ENCODE data around the gene CPLANE1.
"Not testable (repeated sequence)": the region's sequence is repeated elsewhere in the genome, so short reads cannot be mapped to it uniquely, and the experiment has no call there.

Gene CPLANE1

DNA sequence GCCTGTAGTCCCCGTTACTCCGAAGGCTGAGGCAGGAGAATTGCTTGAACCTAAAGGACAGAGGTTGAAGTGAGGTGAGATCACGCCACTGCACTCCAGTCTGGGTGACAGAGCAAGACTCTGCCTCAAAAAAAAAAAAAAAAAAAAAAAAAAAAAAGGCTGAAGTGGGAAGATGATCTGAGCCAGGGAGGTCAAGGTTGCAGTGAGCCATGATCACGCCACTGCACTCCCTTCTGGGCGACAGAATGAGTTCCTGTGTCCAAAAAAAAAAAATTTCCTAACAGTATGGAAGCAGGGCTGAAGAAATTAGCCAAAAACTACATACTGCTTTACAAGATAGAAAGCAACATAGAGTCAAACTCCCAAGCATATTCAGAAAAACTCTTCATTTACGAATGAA is 132.8 kb downstream of the CPLANE1 start:
- FAIRE-seq = no peak

DNA sequence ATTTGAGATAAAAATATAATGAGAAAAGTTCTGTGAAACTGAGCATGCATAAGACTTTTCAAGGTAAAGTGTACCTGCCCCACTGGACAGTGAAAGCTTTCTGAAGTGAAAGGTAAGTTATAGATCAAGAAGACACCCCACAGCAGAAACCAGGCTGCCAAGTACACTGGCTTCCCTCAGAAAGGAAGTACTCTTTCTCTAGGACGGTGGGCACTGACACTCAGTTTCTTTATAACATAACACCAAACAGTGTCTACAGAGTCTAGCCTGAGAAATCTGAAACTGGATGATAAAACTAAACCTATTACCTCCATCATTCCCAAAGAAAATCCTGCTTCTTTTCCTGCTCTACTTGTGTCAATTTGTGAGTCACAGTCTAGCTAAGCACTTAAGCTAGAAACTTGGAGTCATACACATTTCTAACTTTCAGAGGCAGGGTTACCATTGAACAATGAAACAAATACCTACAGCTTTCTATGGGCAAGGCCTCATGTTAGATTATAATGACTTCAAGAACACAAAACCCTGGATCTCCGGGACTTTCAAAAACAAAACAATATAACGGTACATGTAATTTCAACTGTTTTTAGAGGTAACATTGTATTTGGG is 136.7 kb downstream of the CPLANE1 start:
- FAIRE-seq = no peak

DNA sequence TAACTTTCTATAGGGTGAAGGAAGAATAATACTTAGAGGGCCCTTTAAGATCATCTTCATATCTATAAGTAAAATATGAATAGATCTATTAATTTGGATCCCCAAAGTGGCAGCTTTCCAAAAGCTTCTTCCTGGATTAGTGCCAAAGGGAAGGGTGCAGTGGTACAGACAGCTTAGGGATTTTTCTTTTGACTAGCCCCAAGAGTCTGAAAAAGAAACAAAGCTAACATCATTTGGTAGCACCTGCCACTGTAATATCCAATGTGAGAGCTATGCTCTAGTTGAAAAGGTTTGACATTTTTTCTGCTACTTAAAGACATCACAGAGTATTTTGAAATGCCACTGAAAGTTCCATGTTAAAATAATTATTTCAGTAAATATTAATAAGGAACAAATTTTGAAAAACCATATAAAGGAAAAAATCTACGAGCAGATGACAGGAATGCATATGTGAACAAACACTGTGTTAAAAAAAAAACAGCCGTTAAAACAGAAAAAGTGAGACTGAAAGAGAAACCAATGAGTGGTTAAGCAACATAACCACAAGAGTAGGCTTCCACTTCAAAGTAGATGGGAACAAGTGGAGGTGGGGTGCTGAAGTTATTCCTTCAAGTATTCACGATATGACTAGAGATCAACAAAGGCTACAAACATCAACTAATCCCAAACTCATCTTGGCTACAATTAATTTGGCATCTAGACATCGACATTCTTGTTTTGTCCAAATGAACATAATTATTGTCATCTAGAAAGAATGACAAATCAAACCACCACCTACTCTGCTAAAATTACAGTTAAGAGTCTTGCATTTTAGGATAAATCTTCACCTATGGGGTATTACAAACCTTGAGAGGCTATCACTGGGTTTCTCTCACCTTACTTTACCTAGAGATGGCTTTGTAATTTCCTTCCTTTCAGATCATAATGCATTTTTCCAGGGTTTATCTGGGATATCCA is 137.5 kb downstream of the CPLANE1 start:
- FAIRE-seq = no peak

DNA sequence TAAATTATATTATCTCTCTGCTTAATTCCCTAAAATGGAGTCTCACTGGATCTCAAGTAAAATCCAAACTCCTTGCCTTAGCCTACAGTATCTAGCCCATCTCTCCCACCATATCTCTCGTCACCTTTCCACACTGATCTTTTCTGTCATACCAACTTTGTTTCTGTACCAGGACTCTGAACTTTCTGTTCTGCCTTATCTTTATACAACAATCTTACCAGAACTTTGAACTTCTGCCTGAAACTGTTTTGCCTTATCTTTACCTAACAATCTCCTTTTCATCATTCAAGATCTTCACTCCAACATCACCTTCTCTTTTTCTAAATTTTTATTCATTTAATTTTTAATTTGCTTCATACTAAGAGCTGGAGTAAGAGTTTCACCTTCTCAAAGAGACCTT is 139.0 kb downstream of the CPLANE1 start:
- FAIRE-seq = no peak

DNA sequence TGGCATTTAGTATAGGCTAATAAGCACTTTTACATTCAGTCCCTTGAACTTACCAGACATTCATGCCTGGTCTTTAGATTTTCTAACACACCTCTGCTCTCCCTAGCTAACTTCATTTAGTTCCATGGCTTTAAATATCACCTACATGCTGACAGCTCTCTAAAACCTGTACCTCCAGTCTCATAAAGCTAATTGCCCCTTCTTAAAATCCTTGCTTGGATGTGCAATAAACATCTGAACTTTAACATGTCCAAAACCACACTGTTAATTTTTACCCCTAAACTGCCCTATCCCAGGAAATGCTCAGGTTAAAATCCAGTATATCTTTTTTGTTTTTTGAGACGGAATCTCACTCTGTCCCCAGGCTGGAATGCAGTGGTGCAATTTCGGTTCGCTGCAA is 139.8 kb downstream of the CPLANE1 start:
- FAIRE-seq = no peak

DNA sequence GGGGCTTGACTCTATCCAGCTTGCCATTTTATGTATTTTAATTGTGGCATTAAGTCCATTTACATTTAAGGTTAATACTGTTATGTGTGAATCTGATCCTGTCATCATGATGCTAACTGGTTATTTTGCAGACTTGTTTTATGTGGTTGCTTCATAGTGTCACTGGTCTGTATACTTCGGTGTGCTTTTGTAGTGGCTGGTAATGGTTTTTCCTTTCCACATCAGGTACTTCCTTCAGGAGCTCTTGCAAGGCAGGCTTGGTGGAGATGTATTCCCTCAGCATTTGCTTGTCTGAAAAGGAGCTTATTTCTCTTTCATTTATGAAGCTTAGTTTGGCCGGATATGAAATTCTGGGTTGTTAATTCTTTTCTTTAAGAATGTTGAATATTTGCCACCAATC is 145.9 kb downstream of the CPLANE1 start:
- no peak for FAIRE-seq

DNA sequence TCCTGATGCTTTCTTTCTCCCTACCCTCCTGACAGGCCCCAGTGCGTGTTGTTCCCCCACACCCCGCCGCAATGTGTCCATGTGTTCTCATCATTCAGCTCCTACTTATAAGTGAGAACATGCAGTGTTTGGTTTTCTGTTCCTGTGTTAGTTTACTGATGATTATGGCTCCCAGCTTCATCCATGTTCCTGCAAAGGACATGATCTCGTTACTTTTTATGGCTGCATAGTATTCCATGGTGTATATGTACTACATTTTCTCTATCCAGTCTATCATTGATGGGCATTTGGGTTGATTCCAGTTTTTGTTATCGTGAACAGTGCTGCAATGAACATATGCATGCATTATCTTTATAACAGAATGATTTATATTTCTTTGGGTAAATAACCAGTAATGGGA is 149.9 kb downstream of the CPLANE1 start:
- not testable (repeated sequence) for FAIRE-seq

DNA sequence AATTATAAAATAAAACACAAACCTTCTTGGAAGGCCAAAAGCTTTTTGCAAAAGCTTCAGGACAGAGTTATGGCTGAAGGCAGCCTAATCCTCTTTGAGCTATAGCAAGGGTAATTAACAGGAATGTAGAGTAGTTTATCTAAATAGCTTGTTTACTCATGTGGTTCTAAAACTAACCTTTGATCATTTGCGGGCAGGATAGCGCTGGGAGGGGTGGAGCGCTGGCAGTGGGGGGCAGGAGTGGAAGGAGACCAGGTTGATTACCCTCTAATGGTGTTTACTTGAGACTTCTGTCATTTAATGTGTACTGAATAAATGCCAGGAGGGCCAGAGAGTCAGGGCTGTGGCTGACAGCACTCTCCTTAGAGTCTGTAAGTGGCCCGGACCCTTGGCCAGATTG is 155.4 kb downstream of the CPLANE1 start:
- not testable (repeated sequence) for FAIRE-seq

DNA sequence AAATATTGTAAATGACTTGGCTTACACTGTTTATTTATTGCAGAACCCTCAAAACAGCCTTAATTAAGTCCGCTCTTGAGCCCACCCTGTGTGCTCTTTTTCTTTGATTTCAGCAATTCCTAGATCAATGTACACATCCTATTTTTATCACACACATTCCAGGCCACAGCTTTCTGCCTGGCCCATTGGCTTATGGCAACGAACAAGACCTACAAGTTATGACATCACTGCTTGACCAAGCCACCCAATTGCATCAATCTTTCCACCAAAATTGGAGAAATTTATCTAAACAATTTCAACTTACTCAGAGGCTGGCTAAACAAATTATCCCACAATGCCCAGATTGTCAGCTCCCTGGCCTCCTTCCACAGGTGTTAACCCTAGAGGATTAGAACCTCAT is 158.4 kb downstream of the CPLANE1 start:
- FAIRE-seq = no peak

DNA sequence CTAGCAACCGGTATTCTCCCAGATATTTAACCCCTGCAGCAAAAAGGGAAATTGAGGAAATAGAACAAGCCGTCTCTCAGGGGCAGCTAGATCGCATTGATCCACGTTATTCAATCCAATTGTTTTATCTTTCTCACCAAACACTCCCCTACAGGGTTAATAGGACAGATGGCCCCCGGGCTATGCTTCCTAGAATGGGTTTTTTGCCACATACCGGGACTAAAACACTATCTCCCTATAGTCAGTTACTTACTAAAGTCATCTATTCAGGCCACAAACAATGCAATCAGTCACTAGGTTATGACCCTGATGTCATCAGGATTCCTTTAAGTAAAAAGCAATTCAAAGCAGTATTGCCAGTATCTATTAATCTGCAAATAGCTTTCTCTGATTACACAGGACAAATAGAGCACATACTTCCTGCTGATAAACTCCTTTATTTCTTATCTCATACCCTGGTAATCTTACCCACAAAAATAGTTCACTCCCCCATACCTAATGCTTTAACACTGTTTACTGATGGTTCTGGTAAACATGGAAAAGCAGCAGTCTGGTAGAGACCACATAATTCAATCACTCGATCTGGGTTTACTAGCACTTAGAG is 159.0 kb downstream of the CPLANE1 start:
- FAIRE-seq = no peak

DNA sequence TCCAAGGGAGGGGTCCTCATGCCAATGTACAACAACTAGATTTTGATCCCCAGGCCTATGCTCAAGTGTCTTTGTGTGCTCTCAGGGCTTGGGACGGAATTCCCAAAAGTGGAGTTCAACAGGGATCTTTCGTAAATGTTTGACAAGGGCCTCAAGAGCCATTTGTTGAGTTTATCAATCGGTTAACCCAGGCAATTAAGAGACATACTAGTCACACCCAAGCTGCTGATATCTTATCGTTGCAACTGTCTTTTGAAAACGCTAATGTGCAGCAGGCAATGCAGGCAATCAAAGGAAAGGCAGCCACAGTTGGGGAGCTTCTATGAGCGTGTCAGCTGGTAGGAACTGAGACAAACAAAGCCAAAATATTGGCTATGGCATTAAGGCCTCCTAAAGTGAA is 161.2 kb downstream of the CPLANE1 start:
- FAIRE-seq = no peak

DNA sequence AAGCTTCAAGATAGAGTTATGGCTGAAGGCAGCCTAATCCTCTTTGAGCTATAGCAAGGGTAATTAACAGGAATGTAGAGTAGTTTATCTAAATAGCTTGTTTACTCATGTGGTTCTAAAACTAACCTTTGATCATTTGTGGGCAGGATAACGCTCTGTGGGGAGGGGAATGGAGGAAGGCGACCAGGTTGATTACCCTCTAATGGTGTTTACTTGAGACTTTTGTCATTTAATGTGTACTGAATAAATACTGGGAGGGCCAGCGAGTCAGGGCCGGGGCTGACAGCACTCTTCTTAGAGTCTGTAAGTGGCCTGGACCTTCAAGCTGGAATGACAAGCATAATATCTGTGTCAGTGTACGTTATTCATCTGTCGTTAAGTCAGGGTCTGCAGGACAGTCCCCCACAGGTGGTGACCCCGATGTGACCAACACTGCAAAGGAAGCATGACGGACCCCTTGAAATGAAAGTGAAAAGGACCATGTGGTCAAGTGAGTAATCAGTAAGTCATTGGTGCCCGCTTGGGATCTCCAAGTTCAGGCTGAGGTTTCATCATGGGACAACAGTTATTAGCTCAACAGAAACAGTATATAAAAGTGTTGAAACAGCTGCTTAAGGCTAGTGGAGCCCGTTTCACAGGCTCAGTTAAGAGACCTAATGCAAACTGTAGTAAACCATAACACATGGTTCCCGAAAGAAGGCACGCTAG is 162.6 kb downstream of the CPLANE1 start:
- no peak for FAIRE-seq

DNA sequence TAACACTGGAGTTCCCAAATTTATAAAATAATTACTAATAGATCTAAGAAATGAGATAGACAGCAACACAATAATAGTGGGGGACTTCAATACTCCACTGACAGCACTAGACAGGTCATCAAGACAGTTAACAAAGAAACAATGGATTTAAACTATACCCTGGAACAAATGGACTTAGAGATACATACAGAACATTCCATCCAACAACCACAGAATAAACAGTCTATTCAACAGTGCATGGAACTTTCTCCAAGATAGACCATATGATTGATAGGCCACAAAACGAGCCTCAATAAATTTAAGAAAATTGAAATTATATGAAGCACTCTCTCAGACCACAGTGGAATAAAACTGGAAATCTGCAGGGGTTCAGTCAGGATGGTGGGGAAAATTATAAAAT is 163.2 kb downstream of the CPLANE1 start:
- FAIRE-seq = not testable (repeated sequence)

DNA sequence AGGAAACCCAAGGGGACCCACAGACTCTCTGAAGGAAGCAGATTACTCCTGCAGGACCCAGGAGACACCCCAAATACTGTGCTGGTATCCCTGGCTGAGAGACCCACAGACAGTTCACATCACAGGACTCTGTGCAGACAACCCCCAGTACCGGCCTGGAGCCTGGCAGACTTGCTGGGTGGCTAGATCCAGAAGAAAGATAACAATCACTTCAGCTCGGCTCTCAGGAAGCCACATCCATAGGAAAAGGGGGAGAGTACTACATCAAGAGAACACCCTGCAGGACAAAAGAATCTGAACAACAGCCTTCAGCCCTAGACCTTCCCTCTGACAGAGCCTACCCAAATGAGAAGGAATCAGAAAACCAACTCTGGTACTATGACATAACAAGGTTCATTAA is 166.2 kb downstream of the CPLANE1 start:
- not testable (repeated sequence) for FAIRE-seq

DNA sequence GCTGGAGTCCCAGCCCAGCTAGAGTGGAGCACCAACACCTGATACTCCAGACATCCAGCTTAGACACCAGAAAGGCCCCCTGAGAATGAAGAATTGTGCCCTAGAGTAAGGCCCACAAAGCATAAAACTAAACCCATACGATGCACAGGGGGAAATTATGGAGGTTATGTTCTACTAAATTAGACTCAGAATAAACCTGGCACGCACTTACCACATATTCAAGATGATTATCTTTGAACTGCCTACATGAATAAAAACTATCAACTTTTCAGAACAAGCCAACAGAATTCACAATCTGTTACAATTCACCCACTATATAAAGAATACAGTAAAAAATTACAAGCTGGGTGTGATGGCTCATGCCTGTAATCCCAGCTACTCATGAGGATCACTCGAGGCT is 168.5 kb downstream of the CPLANE1 start:
- no peak for FAIRE-seq

DNA sequence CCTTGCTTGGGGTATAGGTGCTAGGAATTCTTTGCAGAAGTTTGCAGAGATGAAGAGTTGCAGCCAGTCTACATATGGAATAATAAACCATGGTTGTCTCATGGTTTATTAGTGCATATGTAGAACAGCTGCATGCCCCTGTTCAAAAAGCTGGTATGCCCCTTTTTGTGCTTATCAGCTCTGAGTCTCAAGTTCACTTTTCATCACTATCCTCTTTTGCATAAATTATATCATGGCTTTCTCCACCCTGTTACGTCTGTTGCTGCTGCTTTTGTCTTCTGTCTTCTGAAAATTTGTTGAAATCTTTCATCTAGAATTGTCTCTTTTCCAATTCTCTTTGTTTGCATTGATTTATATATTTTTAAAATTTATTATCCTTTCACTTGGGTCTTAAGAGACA is 172.0 kb downstream of the CPLANE1 start:
- no peak for FAIRE-seq

DNA sequence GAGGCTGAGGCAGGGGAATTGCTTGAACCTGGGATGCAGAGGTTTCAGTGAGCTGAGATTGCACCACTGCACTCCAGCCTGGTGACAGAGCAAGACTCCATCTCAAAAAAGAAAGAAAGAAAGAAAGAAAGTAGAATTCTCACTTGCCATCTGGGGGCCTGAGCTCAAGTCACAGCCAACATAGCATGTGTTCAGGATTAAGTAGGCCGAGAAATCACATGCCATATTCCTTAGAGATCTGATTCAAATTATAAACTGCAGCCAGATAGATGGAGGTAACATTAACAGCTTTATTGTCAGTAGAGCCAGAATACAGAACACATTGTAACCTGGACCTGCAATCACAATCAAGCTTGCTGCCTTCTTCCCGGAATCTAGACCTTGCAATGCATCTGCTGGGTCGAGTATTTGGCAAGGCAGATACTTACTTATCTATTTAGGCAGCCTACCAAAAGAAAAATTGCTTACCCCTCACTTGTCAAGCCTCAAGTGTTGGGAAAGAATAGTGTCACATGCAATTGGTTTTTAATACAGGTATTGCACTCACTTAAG is 173.7 kb downstream of the CPLANE1 start:
- no peak for FAIRE-seq

DNA sequence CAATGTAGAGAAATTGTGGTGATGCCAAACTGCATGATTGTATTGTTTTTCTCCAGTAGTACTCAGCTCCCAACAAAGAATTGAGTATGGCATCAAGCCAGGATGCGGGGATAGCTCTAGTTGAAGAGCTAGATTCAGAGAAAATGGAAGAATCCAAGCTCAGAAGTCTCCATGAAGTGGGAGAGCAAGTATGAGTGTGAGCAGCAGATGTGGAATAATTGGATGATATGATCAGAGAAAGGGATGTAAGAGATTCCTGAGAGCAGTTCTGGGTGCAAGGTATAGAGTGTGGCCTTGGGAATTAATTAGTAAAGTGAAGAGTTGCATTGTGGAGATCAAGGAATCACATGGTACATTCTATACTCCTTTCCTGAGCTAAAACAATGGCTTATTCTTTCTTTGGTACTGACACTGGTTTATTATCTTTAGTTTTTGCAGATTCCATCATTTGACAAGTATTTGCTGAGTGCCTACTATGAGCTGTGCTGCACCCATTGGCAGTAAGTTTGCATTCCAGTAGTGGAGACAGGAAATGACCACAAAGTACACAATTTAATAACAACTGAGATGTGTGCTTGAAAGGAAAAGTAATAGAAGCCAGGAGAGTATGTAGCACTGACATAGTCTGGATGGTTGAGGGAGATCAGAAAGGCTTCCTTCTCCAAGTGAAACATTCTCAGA is 177.1 kb downstream of the CPLANE1 start:
- FAIRE-seq = no peak

DNA sequence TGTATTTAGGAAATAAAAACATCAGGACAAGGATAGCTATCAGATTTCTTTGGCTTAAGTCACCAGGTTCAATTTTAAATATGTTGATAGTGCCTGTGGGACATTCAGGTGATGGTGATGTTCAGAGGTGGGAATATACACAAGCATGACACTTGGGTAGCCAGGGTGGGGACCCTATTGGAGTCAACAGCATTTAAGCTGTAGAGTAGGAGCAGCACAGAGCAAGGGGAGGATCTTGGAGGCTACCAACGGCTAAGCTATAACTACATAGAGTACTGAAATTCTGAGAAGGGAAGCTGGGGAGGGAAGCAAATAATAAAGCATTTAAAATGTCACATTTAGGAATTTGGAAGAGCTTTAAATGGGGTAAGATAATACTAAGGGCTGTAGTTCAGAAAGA is 177.7 kb downstream of the CPLANE1 start:
- FAIRE-seq = no peak

DNA sequence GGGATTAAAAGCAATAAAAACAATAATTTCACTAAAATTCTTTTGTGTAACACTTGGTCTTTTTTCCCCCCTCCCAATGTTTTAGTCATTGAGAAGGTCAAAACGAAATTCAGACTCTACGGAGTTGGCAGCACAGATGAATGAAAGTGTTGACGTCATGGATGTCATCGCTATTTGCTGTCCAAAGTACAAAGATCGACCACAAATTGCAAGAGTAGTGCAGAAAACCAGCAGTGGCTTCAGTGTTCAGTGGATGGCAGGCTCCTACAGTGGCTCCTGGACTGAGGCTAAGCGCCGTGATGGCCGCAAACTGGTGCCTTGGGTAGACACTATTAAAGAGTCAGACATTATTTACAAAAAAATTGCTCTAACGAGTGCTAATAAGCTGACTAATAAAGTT is 184.7 kb downstream of the CPLANE1 start:
- no peak for FAIRE-seq

DNA sequence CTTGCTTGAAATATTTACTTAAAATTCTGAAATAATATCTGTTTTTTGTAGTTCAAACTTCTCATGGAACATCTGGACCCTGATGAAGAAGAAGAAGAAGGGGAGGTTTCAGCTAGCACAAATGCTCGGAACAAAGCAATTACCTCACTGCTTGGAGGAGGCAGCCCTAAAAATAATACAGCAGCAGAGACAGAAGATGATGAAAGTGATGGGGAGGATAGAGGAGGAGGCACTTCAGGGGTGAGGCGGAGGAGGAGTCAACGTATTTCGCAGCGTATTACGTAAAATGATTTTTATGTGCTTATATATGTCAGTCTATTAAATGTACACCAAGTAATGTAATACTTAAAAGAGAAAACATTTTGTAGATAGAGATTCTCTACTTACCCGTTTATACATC is 185.4 kb downstream of the CPLANE1 start:
- FAIRE-seq = no peak

DNA sequence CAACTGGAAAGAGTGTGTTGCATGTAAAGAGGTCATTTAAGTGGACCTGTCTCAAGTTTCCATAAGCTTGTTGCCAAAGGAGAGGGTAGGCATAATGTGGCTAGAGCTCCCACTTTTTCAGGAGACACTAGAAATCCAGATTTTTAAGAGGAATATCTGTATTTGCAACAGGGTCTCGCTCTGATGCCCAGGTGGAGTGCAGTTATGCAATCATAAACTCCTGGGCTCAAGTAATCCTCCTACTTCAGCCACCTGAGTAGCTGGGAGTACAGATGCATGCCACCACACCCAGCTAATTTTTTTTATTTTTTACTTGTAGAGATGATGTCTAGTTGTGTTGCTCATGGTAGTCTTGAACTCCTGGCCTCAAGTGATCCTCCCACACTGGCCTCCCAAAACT is 189.1 kb downstream of the CPLANE1 start:
- FAIRE-seq = no peak

Measured in endometrium (tissue), 2 donors.